H9 (cell line): ENCODE results near the gene RPL29. TPM values are rescaled to one million over a fixed set of nuclear protein-coding genes. Genes with fewer than 3 reads are reported as not detected.

Experiments used
- DNase-seq: peaks from one replicate; pipeline ENCODE4 v3.0.0-alpha.2; 2017
- H2AFZ ChIP-seq: one replicate; pipeline ENCODE4 v1.6.1; 2013; ENCODE audit warnings: mild to moderate bottlenecking, low read length, control low read depth, moderate library complexity
- H2AK5ac ChIP-seq: 2 replicates; pipeline ENCODE4 v1.6.1; 2013; ENCODE audit warnings: low read length, control low read depth, mixed read lengths; ENCODE audit not compliant: insufficient read length
- H2BK120ac ChIP-seq: one replicate; pipeline ENCODE4 v1.6.1; 2013; ENCODE audit warnings: low read depth, mild to moderate bottlenecking, low read length, control low read depth, inconsistent platforms; ENCODE audit not compliant: poor library complexity, severe bottlenecking
- H2BK12ac ChIP-seq: 2 replicates; pipeline ENCODE4 v1.6.1; 2013; ENCODE audit warnings: low read length, control low read depth, mixed read lengths, low read depth; ENCODE audit not compliant: insufficient read length
- H2BK15ac ChIP-seq: 2 replicates; pipeline ENCODE4 v1.6.1; 2013; ENCODE audit warnings: low read depth, low read length, control low read depth
- H2BK20ac ChIP-seq: one replicate; pipeline ENCODE4 v1.6.1; 2013; ENCODE audit warnings: low read depth, mild to moderate bottlenecking, low read length, control low read depth, inconsistent platforms; ENCODE audit not compliant: poor library complexity, severe bottlenecking
- H2BK5ac ChIP-seq: 2 replicates; pipeline ENCODE4 v1.6.1; 2013; ENCODE audit warnings: low read length, control low read depth, mixed read lengths; ENCODE audit not compliant: insufficient read length
- H3K14ac ChIP-seq: 2 replicates; pipeline ENCODE4 v1.6.1; 2013; ENCODE audit warnings: low read length, control low read depth; ENCODE audit not compliant: insufficient read depth
- H3K18ac ChIP-seq: 2 replicates; pipeline ENCODE4 v1.6.1; 2013; ENCODE audit warnings: low read depth, mild to moderate bottlenecking, mixed read lengths, low read length, control low read depth; ENCODE audit not compliant: insufficient read length
- H3K23ac ChIP-seq: 2 replicates; pipeline ENCODE4 v1.6.1; 2013; ENCODE audit warnings: low read length, control low read depth, mixed read lengths, low read depth; ENCODE audit not compliant: insufficient read length
- H3K23me2 ChIP-seq: 2 replicates; pipeline ENCODE4 v1.6.1; 2013; ENCODE audit warnings: low read depth, mild to moderate bottlenecking, mixed read lengths, low read length, control low read depth; ENCODE audit not compliant: insufficient read length, poor library complexity, severe bottlenecking
- H3K27ac ChIP-seq: 2 replicates; pipeline ENCODE4 v1.5.1; 2013; ENCODE audit warnings: low read length, control low read depth, mixed read lengths, low read depth; ENCODE audit not compliant: insufficient read length
- H3K27me3 ChIP-seq: 2 replicates; pipeline ENCODE4 v1.6.1; 2013; ENCODE audit warnings: low read length, control low read depth, inconsistent platforms; ENCODE audit not compliant: insufficient read depth
- H3K4ac ChIP-seq: 2 replicates; pipeline ENCODE4 v1.6.1; 2013; ENCODE audit warnings: low read depth, mild to moderate bottlenecking, control low read depth, inconsistent platforms, low read length, moderate library complexity
- H3K4me1 ChIP-seq: 2 replicates; pipeline ENCODE4 v1.6.1; 2013; ENCODE audit warnings: low read length, control low read depth, inconsistent platforms; ENCODE audit not compliant: insufficient read depth
- H3K4me2 ChIP-seq: 2 replicates; pipeline ENCODE4 v1.6.1; 2013; ENCODE audit warnings: low read length, control low read depth, mixed read lengths; ENCODE audit not compliant: insufficient read length, insufficient read depth
- H3K56ac ChIP-seq: 2 replicates; pipeline ENCODE4 v1.6.1; 2013; ENCODE audit warnings: low read depth, mild to moderate bottlenecking, mixed read lengths, low read length, control low read depth; ENCODE audit not compliant: insufficient read length
- H3K79me1 ChIP-seq: 2 replicates; pipeline ENCODE4 v1.6.1; 2013; ENCODE audit warnings: low read depth, mild to moderate bottlenecking, moderate library complexity, low read length, control low read depth, inconsistent platforms; ENCODE audit not compliant: insufficient read depth, poor library complexity, severe bottlenecking
- H3K79me2 ChIP-seq: 2 replicates; pipeline ENCODE4 v1.6.1; 2013; ENCODE audit warnings: low read length, control low read depth, inconsistent platforms; ENCODE audit not compliant: insufficient read depth
- H3K9ac ChIP-seq: 2 replicates; pipeline ENCODE4 v1.6.1; 2013; ENCODE audit warnings: low read length, control low read depth, mixed read lengths; ENCODE audit not compliant: insufficient read length; ENCODE audit errors: extremely low read depth
- H3K9me3 ChIP-seq: one replicate; pipeline ENCODE4 v1.6.1; 2013; ENCODE audit warnings: low read depth, low read length, inconsistent platforms; ENCODE audit not compliant: control insufficient read depth
- H3T11ph ChIP-seq: one replicate; pipeline ENCODE4 v1.6.1; 2013; ENCODE audit warnings: mild to moderate bottlenecking, low read length, control low read depth, inconsistent platforms
- H4K20me1 ChIP-seq: one replicate; pipeline ENCODE4 v1.6.1; 2013; ENCODE audit not compliant: control insufficient read depth, insufficient read length, insufficient read depth
- H4K5ac ChIP-seq: 2 replicates; pipeline ENCODE4 v1.6.1; 2013; ENCODE audit warnings: low read depth, mild to moderate bottlenecking, mixed read lengths, low read length, control low read depth; ENCODE audit not compliant: insufficient read length
- H4K8ac ChIP-seq: replicated peaks from 2 replicates; pipeline ENCODE4 v1.6.1; 2013; ENCODE audit warnings: low read length, control low read depth, mixed read lengths, low read depth; ENCODE audit not compliant: insufficient read length
- H4K91ac ChIP-seq: 2 replicates; pipeline ENCODE4 v1.6.1; 2013; ENCODE audit warnings: low read depth, mild to moderate bottlenecking, moderate library complexity, mixed read lengths, low read length, control low read depth; ENCODE audit not compliant: insufficient read length
- H3K27ac Mint-ChIP-seq, 3 experiments: 2 replicates in 2 of 3; 3 replicates in 1 of 3; pipeline ENCODE4 v1.8.0; 2020 to 2021; ENCODE audit warnings: mixed read lengths in 3 of 3, mild to moderate bottlenecking in 1 of 3, moderate library complexity in 1 of 3
- H3K27me3 Mint-ChIP-seq: 2 replicates; pipeline ENCODE4 v1.8.0; 2021; ENCODE audit warnings: low read depth, mild to moderate bottlenecking, moderate library complexity, mixed read lengths
- H3K36me3 Mint-ChIP-seq, 3 experiments: 2 replicates in 2 of 3; 3 replicates in 1 of 3; pipeline ENCODE4 v1.8.0; 2020 to 2021; ENCODE audit warnings: low read depth in 3 of 3, mixed read lengths in 3 of 3; ENCODE audit not compliant: insufficient read depth in 1 of 3
- H3K4me1 Mint-ChIP-seq, 2 experiments: 2 replicates each; pipeline ENCODE4 v1.8.0; 2020; ENCODE audit warnings: mixed read lengths in 2 of 2
- H3K4me3 Mint-ChIP-seq, 2 experiments: 2 replicates in 1 of 2; 3 replicates in 1 of 2; pipeline ENCODE4 v1.8.0; 2020 to 2021; ENCODE audit warnings: mild to moderate bottlenecking in 2 of 2, mixed read lengths in 2 of 2, moderate library complexity in 1 of 2
- H3K9me3 Mint-ChIP-seq, 2 experiments: 2 replicates in 1 of 2; 3 replicates in 1 of 2; pipeline ENCODE4 v1.8.0; 2020; ENCODE audit warnings: mild to moderate bottlenecking in 2 of 2, mixed read lengths in 2 of 2, moderate library complexity in 1 of 2
- CTCF ChIP-seq: fragments of 200-600 bp; sonication (generic); conservative IDR thresholded peaks from 3 replicates; pipeline ENCODE4 v1.8.0; 2021; ENCODE audit warnings: antibody characterized with exemption, mild to moderate bottlenecking
- WGBS: extraction: QIAGEN DNeasy Blood & Tissue Kit; methylation state at CpG from one replicate; pipeline ENCODE4 v1.1.7; 2013; ENCODE audit warnings: missing lambda C conversion rate, low lambda C conversion rate, mixed read lengths; ENCODE audit not compliant: insufficient read length; ENCODE audit errors: extremely low coverage; 5-methylcytosine and 5-hydroxymethylcytosine counted together
- total RNA-seq: library from RNA; stranded (reverse); gene quantifications from 2 replicates; pipeline ENCODE4 v1.2.1, GENCODE V29; 2021

The RPL29 gene
- total RNA-seq, 1 experiment from 2014 or later: 1,592 TPM

- Histone ChIP-seq H2AK5ac (no peak overlapping the region), H3K27ac (no peak overlapping the region), H4K5ac (no peak overlapping the region), H2AFZ (no peak overlapping the region), H4K20me1 (peaks cover 5% of the 10 kb centered on the region), H3K79me2 (no peaks in the 10 kb centered on the region), H3K14ac (no peak overlapping the region), H2BK20ac (no peak overlapping the region), H4K8ac (no peak overlapping the region), H3K4ac (no peak overlapping the region), H3K23ac (no peak overlapping the region), H3K4me1 (peaks cover 4% of the 10 kb centered on the region; the same call in 1 of the 2 replicates), H3K18ac (no peak overlapping the region), H3K9ac (no peak overlapping the region), H3K56ac (no peak overlapping the region), H3K4me2 (no peak overlapping the region), H2BK15ac (no peak overlapping the region), H3K9me3 (no peaks in the 10 kb centered on the region), H2BK5ac (no peak overlapping the region), H2BK12ac (no peak overlapping the region), H2BK120ac (no peak overlapping the region), H3K27me3 (no peaks in the 10 kb centered on the region), H3K79me1 (no peaks in the 10 kb centered on the region), H3T11ph (no peak overlapping the region), H3K23me2 (no peaks in the 10 kb centered on the region), H4K91ac (no peak overlapping the region)
- peaks cover 16 to 23% of the 10 kb centered on the region in 2 experiments for H3K4me1 Mint-ChIP-seq
- no peaks in the 10 kb centered on the region; the same call in 1 of the 2 replicates for H3K27me3 Mint-ChIP-seq
- no peak for TF ChIP-seq CTCF
- no peak for DNase-seq
- WGBS: no CpG with 5 or more reads among the region's 21 CpGs
- no peak overlapping the region for H3K4me3 Mint-ChIP-seq
- no peaks in the 10 kb centered on the region for H3K36me3 Mint-ChIP-seq
- no peak overlapping the region for H3K27ac Mint-ChIP-seq
- H3K9me3 Mint-ChIP-seq: no peaks in the 10 kb centered on the region
These were observed 22.8 kb upstream of the RPL29 start for GRCh38 chr3:52018319-52019000.
